Fibroblast of peridontal ligament (primary cell): ENCODE measurements around the gene DAND5.
A peak's percentile ranks its signal among the peaks of the same experiment; 100 is the strongest.

Source experiments
- DNase-seq: peaks from one replicate; pipeline ENCODE4 v3.0.0-alpha.2; 2010; ENCODE audit errors: extremely low read depth

The DAND5 gene

GRCh38 chr19:13022859-13023636, 53.7 kb downstream of the DAND5 start:
- peak; percentile 95 for DNase-seq

GRCh38 chr19:13023656-13024055, 54.3 kb downstream of the DAND5 start:
- DNase-seq: no peak
